ENCODE data around the gene FRMD4A.

GRCh38 chr10:14282276-14282675 is 48.4 kb downstream of the FRMD4A start:
- TF ChIP-seq EZH2phosphoT487 (conservative IDR thresholded peaks at IDR 0.05; ENCODE audit: low read length) (no peak), CTCF (IDR thresholded peaks at IDR 0.05; ENCODE audit: insufficient read depth, low read length, poor library complexity, severe bottlenecking) (no peak)

Data from SU-DHL-6 (cell line).